HG02610 (cell line): Measurements from ENCODE around the gene TBX5.
"Not testable (repeated sequence)": the region's sequence is repeated elsewhere in the genome, so short reads cannot be mapped to it uniquely, and the experiment has no call there.

Experiments
- ATAC-seq: cut with Tn5 transposase; IDR thresholded peaks from one replicate; pipeline ENCODE4 v1.9.1; 2021; ENCODE audit warnings: mild to moderate bottlenecking, moderate library complexity; ENCODE audit not compliant: unreplicated experiment

The TBX5 gene

DNA sequence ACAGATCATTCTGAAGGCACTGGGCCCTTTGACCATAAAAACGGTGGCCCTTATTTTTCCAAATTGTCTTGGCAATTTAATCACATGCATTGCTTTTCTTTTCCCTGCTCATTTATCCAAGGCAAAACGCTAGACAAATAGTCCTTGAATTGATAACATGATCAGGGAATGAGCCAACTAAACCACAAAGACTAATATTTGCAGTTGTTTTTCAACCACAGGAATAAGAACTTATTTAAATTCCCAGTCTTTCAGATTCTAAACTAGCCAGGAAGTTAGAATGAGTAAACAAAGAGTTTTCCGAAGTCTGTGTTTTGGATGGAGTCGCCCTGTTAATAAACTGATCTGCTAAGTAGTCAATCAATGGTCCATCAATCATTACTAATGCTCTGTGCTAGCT, 14.9 kb downstream of the TBX5 start:
- no peak for ATAC-seq

GRCh38 chr12:114384739-114385138, 21.2 kb downstream of the TBX5 start:
- no peak for ATAC-seq

- no peak for ATAC-seq
Measured at GRCh38 chr12:114381177-114381576, 24.8 kb downstream of the TBX5 start.

GRCh38 chr12:114371733-114372132, 34.2 kb downstream of the TBX5 start:
- no peak for ATAC-seq

GRCh38 chr12:114371250-114371649, 34.7 kb downstream of the TBX5 start:
- ATAC-seq = no peak

DNA sequence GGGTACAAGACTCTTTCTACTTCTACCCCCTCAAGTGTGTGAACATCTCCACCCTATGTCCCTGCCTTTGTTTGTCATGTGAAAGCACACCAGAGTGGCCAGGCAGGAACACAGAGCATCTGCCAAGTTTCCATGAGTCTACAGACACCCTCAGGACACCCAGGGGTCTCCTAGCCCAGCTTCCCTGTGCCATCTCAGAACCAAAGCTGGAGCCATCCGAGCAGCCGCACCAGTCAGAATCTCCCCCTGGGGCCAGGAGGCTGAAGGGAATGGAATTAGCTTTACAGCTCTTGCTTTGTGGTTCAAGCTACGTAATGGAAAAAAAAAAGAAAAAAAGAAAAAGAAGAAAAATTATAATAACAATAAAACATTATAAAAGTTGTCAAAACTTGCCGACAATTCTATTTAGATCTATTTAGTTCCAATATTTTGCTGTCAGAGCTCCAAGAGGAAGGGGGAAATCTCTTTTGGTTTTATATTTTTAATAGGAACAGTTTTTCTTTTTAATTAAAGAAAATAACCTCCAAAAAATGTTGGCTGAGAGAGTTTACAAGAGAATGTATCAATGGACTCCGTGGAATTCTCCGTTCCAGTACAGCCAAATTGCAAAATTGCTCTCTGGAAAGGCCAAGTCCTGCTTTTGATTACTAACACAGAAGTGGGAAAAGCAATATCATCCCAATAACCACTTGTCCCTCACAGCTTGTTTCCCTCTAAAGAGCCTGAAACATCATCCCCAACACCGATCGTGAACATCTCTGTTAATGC, 37.1 kb downstream of the TBX5 start:
- no peak for ATAC-seq

DNA sequence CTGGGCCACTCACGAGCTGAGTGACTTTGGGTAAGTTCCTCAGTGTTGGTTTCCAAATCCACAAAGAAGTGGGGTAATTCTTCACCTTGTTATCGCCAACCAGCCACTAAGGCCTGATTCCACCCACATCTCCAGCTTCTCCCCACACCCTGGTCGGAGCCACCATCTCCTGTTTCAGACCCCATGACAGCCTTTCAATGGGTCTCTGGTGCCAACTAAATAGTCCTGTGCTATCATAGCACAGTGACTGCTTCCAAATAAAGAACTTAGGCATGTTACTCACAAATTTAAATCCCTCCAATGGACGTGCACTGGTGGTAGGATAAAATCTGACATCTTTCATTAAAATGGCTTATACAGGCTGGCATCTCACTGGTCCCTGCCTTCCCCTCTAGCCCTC, 44.0 kb downstream of the TBX5 start:
- no peak for ATAC-seq

DNA sequence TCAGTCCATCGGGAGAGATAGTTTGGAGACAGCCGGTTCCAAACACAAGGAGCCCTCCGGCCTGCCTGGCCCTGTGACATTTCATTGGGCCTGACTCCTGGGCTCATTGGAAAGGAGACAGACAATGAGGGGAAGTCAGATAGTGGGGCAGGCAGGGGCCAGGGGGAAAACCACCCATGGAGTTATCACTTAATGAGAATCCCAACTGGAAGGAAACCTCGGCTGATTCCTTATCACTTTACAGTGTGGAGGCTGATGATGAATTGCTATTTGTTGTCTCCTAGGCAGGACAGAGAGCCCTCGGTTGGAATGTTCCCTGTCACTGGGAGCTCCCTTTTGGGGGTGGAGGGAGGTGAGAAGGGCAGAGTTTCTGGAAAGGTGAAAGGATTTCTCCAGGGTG, 44.4 kb downstream of the TBX5 start:
- ATAC-seq = no peak

- ATAC-seq = no peak
Measured at GRCh38 chr12:114360485-114360884, 45.5 kb downstream of the TBX5 start.

GRCh38 chr12:114355389-114356088, 50.4 kb downstream of the TBX5 start:
- ATAC-seq = no peak

- ATAC-seq = not testable (repeated sequence)
Measured at GRCh38 chr12:114349239-114349638, 56.7 kb downstream of the TBX5 start.

DNA sequence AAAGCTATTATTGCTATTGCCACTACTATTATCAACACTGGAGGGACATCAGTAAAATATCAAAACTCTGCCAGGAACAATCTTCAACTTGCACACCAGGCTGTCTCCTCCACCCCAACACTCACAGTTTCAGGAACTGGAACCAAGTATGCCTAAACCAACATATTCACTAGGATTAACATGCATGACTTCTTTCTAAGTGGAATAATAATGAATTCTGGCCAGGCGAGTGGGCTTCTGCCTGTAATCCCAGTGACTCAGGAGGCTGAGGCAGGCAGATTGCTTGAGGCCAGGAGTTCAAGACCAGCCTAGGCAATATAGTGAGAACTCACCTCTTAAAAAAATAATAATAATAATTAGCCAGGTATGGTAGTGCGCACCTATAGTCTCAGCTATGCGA, 58.1 kb downstream of the TBX5 start:
- no peak for ATAC-seq

GRCh38 chr12:114344831-114345230, 61.1 kb downstream of the TBX5 start:
- no peak for ATAC-seq

GRCh38 chr12:114344303-114344663, 61.7 kb downstream of the TBX5 start:
- ATAC-seq = no peak

DNA sequence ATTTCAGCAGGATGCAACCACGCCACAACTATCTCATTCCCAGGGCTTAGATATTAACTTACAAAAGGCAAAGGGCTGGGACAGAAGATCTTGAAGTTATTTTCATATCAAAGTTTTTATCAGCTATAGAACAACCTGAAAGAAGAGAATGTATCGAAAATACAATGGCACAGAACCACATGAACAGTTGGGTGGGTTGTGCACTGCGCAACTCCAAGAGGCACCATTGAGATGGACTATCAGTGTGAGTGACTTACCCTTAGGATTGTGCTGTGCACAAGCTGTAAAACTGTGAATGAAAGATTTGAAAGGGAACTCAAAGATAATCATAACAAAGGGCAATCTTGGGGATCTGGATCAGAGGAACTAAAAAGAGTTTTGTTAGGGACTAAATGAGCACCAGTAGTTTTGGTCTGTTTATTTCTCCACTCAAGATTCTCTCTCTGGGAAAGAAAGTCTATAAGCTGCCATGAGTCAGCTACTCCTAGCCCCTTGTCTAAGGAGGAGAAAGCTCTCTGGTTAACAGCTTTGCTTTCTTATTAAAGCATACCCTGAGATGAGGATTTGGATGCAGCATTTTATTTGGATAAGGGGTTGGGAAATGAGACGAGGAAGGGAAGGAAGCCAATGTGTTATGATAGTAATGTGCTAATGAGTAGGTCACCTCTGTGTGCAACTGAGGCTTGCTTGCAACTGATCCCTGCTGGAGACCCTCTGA, 62.2 kb downstream of the TBX5 start:
- ATAC-seq = no peak

- ATAC-seq = no peak
Measured at GRCh38 chr12:114342656-114343055, 63.3 kb downstream of the TBX5 start.

DNA sequence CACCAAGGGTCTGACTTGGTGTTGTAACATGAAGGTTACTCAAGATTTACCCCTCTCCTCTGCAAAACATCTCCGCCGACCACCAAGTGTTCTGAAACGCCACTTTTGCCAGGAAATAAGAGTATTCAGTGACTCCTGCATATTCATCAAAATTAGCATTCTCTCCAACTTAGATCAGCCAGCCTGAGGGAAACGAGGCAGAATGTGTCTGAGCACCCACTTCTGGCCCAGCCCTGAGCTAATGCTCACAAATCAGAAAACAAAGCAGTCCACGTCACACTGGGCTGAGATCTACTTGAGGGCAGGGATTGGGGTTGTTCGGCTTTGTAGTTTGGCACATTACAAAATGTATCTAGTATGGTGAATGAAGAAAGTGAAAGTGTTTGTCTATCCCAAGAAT, 64.3 kb downstream of the TBX5 start:
- ATAC-seq = no peak

- ATAC-seq = no peak
Measured at GRCh38 chr12:114340231-114340630, 65.7 kb downstream of the TBX5 start.

DNA sequence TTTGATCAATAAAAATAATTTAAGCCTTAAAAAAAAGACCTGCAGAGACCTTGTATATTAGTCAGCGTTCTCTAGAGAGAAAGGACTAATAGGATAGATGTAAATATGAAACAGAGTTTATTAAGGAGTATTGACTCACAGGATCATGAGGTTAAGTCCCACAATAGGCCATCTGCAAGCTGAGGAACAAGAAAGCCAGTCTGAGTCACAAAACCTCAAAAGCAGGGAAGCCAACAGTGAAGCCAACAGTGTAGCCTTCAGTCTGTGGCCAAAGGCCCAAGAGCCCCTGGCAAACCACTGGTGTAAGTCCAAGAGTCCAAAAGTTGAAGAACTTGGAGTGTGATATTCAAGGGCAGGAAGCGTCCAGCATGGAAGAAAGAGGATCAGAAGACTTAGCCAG, 66.3 kb downstream of the TBX5 start:
- ATAC-seq = no peak

DNA sequence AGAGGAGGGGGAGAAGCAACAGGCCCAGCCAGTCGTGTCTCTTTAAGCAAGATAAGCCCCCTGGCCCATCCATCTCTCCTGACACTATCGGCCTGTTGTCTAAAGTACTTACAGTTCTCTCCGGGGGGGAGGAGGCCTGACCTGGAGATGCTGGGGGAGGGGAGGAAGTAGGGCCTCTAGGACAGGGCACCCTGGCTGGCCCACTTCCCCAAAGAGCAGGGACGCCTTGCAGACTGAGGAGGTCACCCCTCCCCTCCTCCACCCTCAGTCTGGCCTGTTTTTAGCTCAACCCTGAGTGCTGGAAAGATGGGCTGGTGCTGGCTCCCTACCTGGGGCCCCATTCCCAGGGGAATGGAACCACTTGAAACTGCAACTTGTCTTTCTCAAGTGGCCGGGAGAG, 70.3 kb downstream of the TBX5 start:
- no peak for ATAC-seq

DNA sequence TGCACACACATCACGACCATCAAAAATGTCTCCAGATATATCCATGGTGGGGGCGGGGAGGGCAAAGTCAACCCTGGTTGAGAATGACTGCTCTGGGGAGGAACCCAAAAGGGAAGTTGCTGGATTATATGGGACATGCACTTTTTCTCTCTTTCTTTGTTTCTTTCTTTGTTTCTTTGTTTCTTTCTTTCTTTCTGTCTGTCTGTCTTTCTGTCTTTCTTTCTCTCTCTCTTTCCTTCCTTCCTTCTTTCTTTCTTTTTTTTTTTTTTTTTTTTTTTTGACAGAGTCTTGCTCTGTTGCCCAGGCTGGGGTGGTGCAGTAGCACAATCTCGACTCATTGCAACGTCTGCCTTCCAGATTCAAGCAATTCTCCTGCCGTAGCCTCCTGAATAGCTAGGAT, 71.5 kb downstream of the TBX5 start:
- no peak for ATAC-seq

DNA sequence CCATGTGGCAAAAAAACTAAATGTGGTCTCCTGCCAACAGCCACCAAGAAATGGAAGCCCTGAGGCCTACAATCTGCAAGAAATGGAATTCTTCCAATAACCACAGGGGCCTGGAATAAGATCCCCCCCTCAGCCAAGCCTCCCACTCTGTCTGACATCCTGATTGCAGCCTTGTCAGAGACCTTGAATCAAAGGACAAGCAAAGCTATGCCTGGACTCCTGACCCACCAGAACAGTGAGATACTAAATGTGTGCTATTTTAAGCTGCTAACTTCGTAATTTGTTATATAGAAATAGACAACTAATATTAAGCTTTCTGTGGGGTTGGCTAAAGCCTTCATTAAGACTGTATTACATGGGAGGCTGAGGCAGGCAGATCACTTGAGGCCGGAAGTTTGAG, 77.7 kb downstream of the TBX5 start:
- ATAC-seq = no peak
